RWPE2 (cell line): ENCODE data around the gene ACSF3.

ENCODE experiments used
- ATAC-seq: fragments of 200-7000 bp; cut with Tn5 transposase; 3 replicates; pipeline ENCODE4 v1.9.1; 2021; ENCODE audit warnings: low read depth
- DNase-seq: peaks from one replicate; pipeline ENCODE4 v3.0.0-alpha.2; 2020; ENCODE audit warnings: low spot score
- H3K27ac ChIP-seq: fragments of 450-650 bp; 2 replicates; pipeline ENCODE4 v1.5.1; 2017; ENCODE audit warnings: mild to moderate bottlenecking; ENCODE audit not compliant: poor library complexity, severe bottlenecking
- H3K27me3 ChIP-seq: fragments of 250-450 bp; sonication (Bioruptor Pico); 2 replicates; pipeline ENCODE4 v1.5.1; 2021; ENCODE audit warnings: mild to moderate bottlenecking, moderate library complexity; ENCODE audit not compliant: insufficient read depth, poor library complexity, severe bottlenecking
- H3K36me3 ChIP-seq: fragments of 250-450 bp; sonication (Bioruptor Pico); 2 replicates; pipeline ENCODE4 v1.5.1; 2020; ENCODE audit warnings: low read depth, mild to moderate bottlenecking, moderate library complexity
- H3K4me1 ChIP-seq: fragments of 250-450 bp; sonication (Bioruptor Pico); 2 replicates; pipeline ENCODE4 v1.5.1; 2021; ENCODE audit warnings: mild to moderate bottlenecking, moderate library complexity; ENCODE audit not compliant: insufficient read depth, poor library complexity, severe bottlenecking
- H3K4me3 ChIP-seq: fragments of 250-450 bp; sonication (Bioruptor Pico); 2 replicates; pipeline ENCODE4 v1.5.1; 2021; ENCODE audit warnings: mild to moderate bottlenecking, moderate library complexity; ENCODE audit not compliant: severe bottlenecking
- H3K9me3 ChIP-seq: fragments of 250-450 bp; sonication (Bioruptor Pico); 2 replicates; pipeline ENCODE4 v1.5.1; 2021; ENCODE audit warnings: mild to moderate bottlenecking, moderate library complexity; ENCODE audit not compliant: severe bottlenecking
- TF ChIP-seq, protein P1 (sequence below): fragments of 450-650 bp; IDR thresholded peaks from one replicate; pipeline ENCODE4 v1.5.1; 2017; ENCODE audit warnings: mild to moderate bottlenecking, moderate library complexity; ENCODE audit not compliant: poor library complexity, severe bottlenecking

ACSF3 gene

DNA sequence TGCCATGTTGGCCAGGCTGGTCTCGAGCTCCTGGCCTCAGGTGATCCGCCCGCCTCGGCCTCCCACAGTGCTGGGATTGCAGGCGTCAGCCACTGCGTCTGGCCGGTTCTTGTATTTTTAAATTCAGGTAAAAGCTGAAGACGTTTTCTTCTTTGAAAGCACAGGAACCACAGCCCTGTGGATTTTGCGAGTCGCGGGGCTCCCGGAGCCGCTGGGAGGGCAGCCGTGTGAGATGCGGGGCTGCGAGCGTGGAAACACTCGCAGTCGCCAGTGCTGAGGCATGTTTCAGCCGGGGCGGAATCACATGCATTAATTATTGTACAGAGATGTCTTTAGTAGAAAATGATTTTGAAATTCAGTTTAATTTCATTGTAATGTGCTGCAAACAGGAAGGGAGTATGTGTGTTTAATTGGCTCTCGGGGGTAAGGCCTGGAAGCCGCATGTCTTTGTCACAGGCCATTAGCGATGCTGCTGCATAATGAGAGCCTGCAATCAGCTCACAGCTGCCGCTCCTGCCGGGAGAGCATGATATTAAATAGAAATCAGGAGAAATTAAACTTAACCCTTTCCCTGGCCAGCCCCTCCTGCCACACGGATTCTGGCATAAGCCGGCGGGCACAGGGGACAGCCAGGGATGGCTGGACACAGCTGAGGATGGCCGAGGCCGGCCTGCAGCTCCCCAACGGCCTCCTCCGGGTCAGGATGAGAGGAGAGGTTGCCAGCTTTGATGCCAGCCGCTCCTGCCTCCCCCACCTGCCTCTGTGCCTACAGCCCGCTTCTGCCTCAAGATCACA, 42.5 kb downstream of the ACSF3 start:
- DNase-seq = peak; percentile 55
- Histone ChIP-seq H3K27ac (no peak overlapping the region), H3K36me3 (peaks cover 25% of the 10 kb centered on the region), H3K4me1 (no peaks in the 10 kb centered on the region), H3K27me3 (no peaks in the 10 kb centered on the region), H3K4me3 (no peak overlapping the region), H3K9me3 (no peaks in the 10 kb centered on the region)
- TF ChIP-seq, protein P1, sequence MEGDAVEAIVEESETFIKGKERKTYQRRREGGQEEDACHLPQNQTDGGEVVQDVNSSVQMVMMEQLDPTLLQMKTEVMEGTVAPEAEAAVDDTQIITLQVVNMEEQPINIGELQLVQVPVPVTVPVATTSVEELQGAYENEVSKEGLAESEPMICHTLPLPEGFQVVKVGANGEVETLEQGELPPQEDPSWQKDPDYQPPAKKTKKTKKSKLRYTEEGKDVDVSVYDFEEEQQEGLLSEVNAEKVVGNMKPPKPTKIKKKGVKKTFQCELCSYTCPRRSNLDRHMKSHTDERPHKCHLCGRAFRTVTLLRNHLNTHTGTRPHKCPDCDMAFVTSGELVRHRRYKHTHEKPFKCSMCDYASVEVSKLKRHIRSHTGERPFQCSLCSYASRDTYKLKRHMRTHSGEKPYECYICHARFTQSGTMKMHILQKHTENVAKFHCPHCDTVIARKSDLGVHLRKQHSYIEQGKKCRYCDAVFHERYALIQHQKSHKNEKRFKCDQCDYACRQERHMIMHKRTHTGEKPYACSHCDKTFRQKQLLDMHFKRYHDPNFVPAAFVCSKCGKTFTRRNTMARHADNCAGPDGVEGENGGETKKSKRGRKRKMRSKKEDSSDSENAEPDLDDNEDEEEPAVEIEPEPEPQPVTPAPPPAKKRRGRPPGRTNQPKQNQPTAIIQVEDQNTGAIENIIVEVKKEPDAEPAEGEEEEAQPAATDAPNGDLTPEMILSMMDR = no peak
- ATAC-seq = no peak

GRCh38 chr16:89136931-89137330, 43.3 kb downstream of the ACSF3 start:
- DNase-seq = peak; percentile 45
- H3K36me3 ChIP-seq = peaks cover 20% of the 10 kb centered on the region

DNA sequence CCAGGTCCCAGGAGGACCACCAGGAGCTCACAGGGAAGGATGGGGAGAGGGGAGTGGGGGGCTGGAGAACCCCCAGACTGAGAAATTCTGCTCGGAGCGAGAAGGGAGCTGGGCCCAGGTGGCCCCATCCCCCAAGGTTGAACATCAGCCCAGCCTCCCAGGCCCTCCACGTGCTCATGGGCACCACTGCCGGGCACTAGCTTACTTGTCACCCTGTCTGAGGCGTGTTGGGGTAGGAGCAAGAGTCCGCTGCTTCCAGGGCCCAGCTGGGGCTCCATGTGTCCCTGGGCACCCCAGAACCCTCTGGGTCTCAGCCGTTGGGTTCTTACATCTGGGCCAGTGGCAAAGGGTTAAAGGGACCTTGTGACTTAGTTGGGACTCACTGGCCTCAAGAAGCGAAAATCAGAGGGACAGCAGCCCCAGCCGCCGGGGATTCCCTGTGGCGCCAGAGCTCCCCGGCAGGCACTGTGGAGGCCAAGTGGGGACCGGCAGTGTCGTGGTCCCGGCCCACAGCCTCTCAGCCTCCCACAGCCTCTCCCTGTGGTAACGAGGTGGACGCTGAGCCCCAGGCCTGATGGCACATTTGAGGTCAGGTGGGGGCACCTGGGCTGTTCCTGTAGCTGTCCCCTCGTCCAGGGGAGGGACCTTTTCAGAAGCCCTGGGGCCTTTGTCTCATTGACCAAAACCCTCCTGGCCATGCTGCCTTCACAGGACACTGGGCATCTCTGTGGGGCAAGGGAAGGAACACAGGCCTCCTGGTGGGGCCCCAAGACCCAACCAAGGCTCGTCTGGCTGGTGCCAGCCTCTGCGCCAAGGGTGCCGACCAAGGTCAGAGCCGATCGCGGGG, 44.2 kb downstream of the ACSF3 start:
- Histone ChIP-seq H3K27ac (no peak overlapping the region), H3K4me3 (no peak overlapping the region), H3K4me1 (no peaks in the 10 kb centered on the region), H3K27me3 (no peaks in the 10 kb centered on the region), H3K9me3 (no peaks in the 10 kb centered on the region), H3K36me3 (peaks cover 14% of the 10 kb centered on the region)
- ATAC-seq = 0 out of 3 replicates have a peak, but pooled peaks have one; percentile 15
- TF ChIP-seq, protein P1 = no peak
- DNase-seq = peak; percentile 61

More at GRCh38 chr16:89136931-89137330, 43.3 kb downstream of the ACSF3 start:
- Histone ChIP-seq H3K9me3 (no peaks in the 10 kb centered on the region), H3K27ac (no peak overlapping the region), H3K27me3 (no peaks in the 10 kb centered on the region), H3K4me3 (no peak overlapping the region), H3K4me1 (no peaks in the 10 kb centered on the region)
- TF ChIP-seq, protein P1 = no peak
- ATAC-seq = no peak

- TF ChIP-seq, protein P1 = no peak
- H3K27me3 ChIP-seq = no peaks in the 10 kb centered on the region
- H3K4me3 ChIP-seq = no peak overlapping the region
- H3K4me1 ChIP-seq = no peaks in the 10 kb centered on the region
- H3K36me3 ChIP-seq = peaks cover 9% of the 10 kb centered on the region
- H3K9me3 ChIP-seq = no peaks in the 10 kb centered on the region
- no peak overlapping the region for H3K27ac ChIP-seq
- DNase-seq (no peak), ATAC-seq (no peak)
Observed at GRCh38 chr16:89138513-89138795, 44.8 kb downstream of the ACSF3 start.
